NCI-H1436 (cell line): Measurements from ENCODE around the gene PLA2G4B.

Source experiments
- DNase-seq: peaks from one replicate; lab custom pipeline; 2025; lab: John Stamatoyannopoulos, UW

Gene PLA2G4B

GRCh38 chr15:41886741-41887140, 48.1 kb downstream of the PLA2G4B start:
- no peak for DNase-seq

- no peak for DNase-seq
These were observed 48.5 kb downstream of the PLA2G4B start for GRCh38 chr15:41887161-41887560.

GRCh38 chr15:41887893-41888292, 49.2 kb downstream of the PLA2G4B start:
- no peak for DNase-seq

GRCh38 chr15:41888662-41889253, 50.1 kb downstream of the PLA2G4B start:
- DNase-seq = no peak

- DNase-seq = no peak
These were observed 51.5 kb downstream of the PLA2G4B start for GRCh38 chr15:41890050-41890690.

- DNase-seq = no peak
These were observed 52.6 kb downstream of the PLA2G4B start for GRCh38 chr15:41891226-41891625.

- DNase-seq = no peak
These were observed 53.3 kb downstream of the PLA2G4B start for GRCh38 chr15:41891946-41892345.

GRCh38 chr15:41892621-41893421, 54.2 kb downstream of the PLA2G4B start:
- DNase-seq = no peak

GRCh38 chr15:41893422-41894250, 55.0 kb downstream of the PLA2G4B start, which contains the start of gene SPTBN5:
SPTBN5 (minus strand) TSS chr15:41894053; CDS start chr15:41893497, 556 bp downstream.
- no peak for DNase-seq

GRCh38 chr15:41894251-41894790, 55.7 kb downstream of the PLA2G4B start:
- no peak for DNase-seq

- DNase-seq = peak; percentile 9
These were observed 56.3 kb downstream of the PLA2G4B start for GRCh38 chr15:41894791-41895463.

GRCh38 chr15:41895491-41895890, 56.8 kb downstream of the PLA2G4B start:
- no peak for DNase-seq

- DNase-seq = no peak
These were observed 57.3 kb downstream of the PLA2G4B start for GRCh38 chr15:41895957-41896356.

GRCh38 chr15:41896566-41896965, 57.9 kb downstream of the PLA2G4B start:
- no peak for DNase-seq

- no peak for DNase-seq
These were observed 58.7 kb downstream of the PLA2G4B start for GRCh38 chr15:41897363-41897799.
